Activated naive CD4-positive, alpha-beta T cell treated with anti-CD3 and anti-CD28 coated beads, Interleukin-2, amount 50 U/mL, for 16 hours (primary cell): Measurements from ENCODE around the gene GORASP2.

ENCODE experiments used
- DNase-seq: peaks from one replicate; pipeline ENCODE4 v3.0.0-alpha.2; 2020

The GORASP2 gene

GRCh38 chr2:170968205-170969003, 39.4 kb downstream of the GORASP2 start:
- no peak for DNase-seq

- no peak for DNase-seq
Measured at GRCh38 chr2:170969030-170969429, 40.0 kb downstream of the GORASP2 start.

GRCh38 chr2:170969872-170970496, 40.9 kb downstream of the GORASP2 start:
- no peak for DNase-seq

GRCh38 chr2:170971071-170971470, 42.0 kb downstream of the GORASP2 start:
- DNase-seq, result no peak

GRCh38 chr2:170972296-170973224, 43.5 kb downstream of the GORASP2 start:
- no peak for DNase-seq

GRCh38 chr2:170973225-170973491, 44.1 kb downstream of the GORASP2 start:
- DNase-seq, result no peak

- peak; percentile 89 for DNase-seq
Measured at GRCh38 chr2:170973492-170974303, 44.6 kb downstream of the GORASP2 start.

GRCh38 chr2:170974304-170974993, 45.4 kb downstream of the GORASP2 start:
- DNase-seq, result no peak

GRCh38 chr2:170975127-170975942, 46.3 kb downstream of the GORASP2 start:
- no peak for DNase-seq

- DNase-seq, result no peak
Measured at GRCh38 chr2:170975943-170976270, 46.9 kb downstream of the GORASP2 start.

- DNase-seq, result no peak
Measured at GRCh38 chr2:170984079-170984478, 55.0 kb downstream of the GORASP2 start.

GRCh38 chr2:170985407-170985806, 56.4 kb downstream of the GORASP2 start:
- no peak for DNase-seq

- no peak for DNase-seq
Measured at GRCh38 chr2:170986566-170987258, 57.7 kb downstream of the GORASP2 start.

GRCh38 chr2:170991398-170992182, 62.5 kb downstream of the GORASP2 start:
- DNase-seq, result no peak

GRCh38 chr2:170996316-170996715, 67.3 kb downstream of the GORASP2 start:
- DNase-seq, result no peak

- no peak for DNase-seq
Measured at GRCh38 chr2:170997893-170998597, 69.0 kb downstream of the GORASP2 start.

- no peak for DNase-seq
Measured at GRCh38 chr2:170999654-171000053, 70.6 kb downstream of the GORASP2 start.

- DNase-seq, result no peak
Measured at GRCh38 chr2:171004363-171004762, 75.3 kb downstream of the GORASP2 start.

- DNase-seq, result no peak
Measured at GRCh38 chr2:171004833-171005232, 75.8 kb downstream of the GORASP2 start.
